GM19193 (cell line): ENCODE data around the gene IPO4.

Experiments used
- POLR2A ChIP-seq: IDR thresholded peaks from 4 replicates; pipeline ENCODE4 v1.6.1; 2011; ENCODE audit not compliant: insufficient read depth, insufficient read length; ENCODE audit errors: extremely low read depth

The IPO4 gene

DNA sequence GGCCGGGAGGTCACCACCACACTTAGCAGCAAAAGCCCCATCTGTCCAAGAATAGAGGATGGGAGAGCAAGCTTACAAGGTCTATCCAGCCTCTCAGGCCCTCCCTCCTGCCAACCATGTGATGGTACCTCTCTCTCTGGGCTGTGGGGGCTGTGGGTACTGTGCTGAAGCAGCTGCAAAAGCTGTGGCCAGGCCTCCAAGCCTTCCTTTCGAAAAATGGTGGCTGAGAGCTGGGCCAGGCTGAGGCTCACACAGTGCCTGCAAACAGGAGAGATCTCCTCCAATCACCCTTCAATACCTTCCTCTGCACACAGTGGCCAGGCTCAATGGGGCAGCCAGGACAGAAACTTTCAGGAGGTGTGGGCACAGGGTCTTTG lies 1.1 kb downstream of the IPO4 start:
- TF ChIP-seq POLR2A: no peak

DNA sequence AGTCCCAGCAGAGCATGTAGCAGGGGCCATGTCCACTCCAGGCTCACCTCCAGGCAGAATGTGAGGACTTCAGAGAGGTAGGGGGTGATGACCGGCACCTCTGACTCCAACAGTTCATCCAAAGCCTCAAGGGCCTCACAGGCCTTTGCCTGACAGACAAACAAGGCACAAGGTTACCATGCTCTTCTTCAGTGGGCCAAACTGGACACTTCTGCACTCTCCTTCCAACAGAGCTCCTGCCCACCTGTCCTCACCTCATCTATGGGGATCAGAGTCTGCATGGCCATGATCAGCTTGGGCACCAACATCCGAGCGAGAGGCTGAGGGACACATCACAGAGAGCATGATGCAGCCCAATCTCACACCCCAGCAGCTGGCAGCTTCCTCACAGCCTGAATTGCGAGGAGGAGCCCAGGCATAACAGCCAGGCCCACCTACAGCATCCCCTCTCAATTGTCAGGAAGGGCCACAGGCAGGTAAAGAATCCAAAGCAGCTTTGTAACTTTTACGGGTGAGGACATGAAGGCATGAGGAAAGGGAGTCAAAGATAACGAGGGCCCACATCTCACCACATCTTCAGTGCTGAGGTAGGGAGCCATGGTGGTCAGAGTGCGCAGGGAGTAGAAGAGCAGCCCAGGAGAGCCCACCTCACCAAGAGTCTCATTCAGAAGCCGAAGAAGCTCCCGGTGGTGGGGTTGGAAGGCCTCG lies 1.6 kb downstream of the IPO4 start:
- TF ChIP-seq POLR2A: no peak

DNA sequence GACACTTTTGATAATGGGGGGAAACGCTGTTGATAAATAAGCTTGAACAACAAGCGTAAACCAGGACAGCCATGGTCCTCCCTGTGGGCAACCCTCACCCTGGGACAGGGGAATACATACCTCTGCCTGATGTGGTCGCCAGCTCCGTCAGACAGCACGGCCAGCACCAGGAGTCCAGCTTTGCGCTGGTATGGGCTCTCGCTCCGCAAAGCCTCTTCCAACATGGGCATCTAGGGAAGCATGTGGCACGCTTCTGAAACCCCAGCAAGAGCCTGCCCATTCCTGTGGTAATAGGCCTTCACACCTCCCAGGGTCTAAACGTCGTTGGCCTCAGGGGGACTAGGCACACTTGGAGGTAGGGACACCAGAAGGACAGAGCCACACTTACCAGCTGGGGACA lies 2.9 kb downstream of the IPO4 start:
- no peak for TF ChIP-seq POLR2A

DNA sequence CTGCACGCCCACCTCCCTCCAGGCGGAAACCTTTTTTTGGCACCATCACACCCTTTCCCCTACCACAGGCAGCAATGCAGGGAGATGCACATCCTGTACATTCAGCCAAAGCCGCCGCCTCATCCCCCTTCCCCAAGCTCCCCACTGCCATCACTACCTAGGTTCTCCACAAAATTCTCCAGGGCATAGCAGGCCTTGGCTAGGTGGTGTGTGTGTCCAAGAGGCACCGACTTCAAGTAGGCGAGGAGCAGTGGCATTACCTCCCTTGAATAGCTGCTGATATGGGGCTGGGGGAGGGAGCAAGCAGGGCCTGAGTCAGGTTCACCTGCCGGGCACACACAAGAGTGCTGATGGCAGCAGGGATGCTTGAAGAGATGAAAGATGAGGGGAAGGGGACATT lies 3.6 kb downstream of the IPO4 start:
- TF ChIP-seq POLR2A: no peak

DNA sequence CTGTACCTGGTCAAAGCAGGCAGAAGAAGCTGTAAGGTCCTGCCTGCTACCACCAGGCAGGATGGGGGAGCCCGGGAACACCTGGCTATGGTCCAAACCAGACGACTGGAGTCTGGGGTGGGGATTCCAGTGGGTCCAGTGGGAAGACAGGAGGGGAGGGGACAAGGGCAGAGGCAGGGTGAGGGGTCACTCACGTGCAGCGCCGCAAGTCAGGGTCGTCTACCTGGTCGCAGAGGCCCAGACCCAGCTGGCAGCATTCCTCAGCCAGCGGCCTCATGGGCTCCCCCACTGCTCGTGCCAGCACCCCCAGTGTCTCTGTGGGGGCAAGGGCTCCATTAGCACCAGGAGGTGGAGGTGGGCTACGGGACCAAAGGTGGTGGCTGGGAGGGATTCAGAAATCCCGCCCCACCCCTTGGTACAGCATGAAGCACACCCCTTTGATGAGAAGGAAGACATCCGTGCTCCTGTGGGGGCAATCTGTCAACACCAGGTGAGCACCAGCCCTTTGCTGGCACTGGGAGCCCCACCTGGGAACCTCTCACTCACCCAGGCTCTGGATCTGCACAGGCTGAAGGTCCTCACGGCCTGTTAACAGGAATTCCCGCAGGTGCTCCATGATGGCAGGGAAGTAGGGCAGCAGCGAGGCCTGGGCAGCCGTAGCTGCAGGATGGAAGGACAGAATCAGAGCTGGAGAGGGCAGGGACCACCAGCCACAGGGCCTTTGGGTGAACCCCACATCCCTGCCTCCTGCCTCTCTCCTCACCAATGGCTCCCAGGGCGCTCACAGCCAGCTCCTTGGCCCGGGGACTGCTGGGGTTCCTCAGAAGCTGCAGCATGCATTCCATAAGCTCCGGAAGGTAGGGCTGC lies 4.3 kb downstream of the IPO4 start:
- TF ChIP-seq POLR2A: no peak

DNA sequence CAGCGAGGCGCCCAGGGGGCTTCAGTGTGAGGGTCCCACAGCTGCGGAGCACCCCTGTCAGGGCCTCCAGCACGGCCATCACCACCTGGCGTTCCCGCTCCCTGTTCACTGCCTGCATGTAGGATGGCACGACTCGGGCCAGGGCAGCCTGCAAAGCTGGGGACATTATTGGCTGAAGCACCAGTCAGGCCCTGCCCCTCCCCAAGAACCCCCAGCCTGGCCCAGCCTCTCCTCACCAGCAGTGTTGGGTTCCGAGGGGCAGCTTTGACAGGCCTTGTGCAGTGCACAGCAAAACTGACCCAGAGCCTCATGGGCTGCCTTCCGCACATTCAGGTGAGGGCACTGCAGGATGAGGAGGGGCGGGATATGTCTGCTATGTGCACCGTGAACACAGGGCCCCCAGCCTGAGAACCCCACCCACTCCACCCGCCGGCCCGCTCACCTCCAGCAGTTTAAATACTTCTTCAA lies 5.6 kb downstream of the IPO4 start:
- no peak for TF ChIP-seq POLR2A

DNA sequence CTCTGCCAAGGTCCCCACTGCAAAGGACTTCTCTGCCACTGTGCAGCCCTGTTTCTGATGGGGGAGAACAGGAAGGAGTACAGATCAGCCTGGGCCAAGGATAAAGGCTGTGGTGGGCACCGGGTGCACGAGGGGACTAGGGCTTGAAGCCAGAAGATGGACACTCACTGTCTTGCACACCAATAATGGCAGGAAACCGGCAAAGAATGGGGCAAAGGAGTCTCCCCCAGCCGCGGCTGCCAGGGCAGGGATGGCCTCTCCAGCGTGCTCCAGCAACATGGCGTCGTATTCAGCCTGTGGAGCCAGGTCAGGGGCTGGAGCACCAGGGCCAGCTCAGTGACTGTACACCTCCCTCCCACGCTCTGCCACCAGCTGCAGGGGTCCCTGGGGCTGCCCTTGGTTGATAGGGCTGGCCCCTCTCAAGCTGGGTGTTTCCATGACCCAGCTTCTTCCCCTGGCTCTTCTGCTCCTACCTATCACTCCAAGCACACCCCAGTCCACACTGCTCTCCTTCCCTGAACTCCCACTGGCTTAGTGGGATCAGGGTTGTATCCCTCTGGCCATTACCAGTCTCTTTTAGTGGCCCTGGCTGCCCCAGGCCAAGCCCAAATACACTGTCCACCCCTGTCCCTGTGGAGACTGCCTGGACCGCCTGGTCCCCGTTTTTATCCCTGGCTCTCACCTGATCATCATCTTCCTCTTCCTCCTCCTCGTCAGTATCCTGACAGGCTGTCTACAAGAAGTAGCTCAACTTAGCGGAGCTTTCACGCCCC lies 6.3 kb downstream of the IPO4 start:
- peak; percentile 14 for TF ChIP-seq POLR2A

DNA sequence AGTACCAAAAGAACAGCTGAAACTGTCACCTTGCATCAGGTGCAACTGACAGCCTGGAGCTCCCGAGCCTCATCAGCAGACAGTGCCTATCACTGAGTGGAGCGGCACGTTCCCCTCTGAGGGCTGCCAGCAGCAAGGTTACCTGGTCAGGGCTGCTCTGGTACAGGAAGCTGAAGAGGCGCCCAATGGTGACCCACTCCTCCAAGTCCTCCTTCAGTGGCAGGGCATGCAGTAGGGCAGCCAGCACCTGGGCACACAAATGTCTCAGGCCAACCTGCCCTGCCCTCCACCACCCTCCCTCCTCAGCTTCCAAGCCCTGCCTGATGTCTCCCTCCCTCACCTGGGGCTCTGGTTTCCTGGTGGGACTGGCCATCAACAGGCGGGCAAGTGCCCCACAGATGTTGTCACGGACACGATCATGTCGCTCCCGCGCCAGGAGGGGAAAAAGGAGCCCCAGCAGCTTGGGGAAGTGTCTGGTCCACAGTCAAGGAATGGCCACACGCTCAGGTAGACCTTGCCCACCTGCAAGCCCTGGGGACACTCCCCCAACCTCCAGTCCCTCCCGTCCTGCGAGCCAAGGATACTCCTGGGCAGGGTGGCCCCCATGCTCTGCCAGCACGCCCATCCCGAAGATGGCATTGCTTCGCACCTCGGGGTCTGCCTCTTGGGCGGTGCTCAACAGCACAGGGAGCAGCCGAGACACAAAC lies 7.1 kb downstream of the IPO4 start:
- peak; percentile 8 for TF ChIP-seq POLR2A

DNA sequence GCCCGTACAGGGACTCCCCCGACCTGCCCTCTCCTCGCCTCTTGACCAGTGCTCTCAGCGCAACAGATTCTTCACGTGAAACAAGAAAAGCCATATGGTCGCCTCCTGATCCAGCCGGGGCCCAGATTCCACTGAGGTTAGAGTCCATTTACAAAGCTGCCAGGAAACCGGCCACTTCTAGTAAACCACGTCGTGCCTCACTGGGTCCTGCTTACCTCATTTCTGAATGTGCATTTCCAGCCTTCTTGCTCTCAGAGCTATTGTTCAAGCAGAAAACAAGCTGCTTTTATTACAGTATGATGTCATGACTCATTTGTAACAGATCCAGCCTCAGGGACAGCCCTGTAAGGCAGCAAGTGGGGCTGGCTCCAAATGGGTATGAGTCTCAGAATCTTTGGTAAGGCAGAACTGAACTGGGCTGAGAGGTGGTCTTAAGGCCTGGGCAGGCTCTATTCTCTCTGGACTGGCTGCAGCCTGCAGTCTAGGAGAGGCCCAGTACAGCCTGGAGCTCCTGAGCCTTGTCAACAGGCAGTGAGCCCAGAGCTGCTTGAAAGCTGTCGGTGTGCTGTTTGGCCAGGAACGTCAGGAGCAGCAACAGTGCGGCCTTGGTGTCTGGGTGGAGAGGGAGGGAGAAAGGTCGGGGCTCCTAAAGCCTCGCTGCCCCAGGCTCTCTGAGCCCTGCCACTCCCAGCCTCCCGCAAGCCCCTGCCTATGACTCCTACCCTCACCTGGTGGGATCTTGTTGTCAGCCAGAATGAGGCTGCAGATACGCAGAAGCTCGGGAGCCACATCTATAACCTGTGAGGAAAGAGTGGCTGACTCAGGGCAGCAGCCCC lies 8.4 kb downstream of the IPO4 start:
- peak; percentile 32 for TF ChIP-seq POLR2A

DNA sequence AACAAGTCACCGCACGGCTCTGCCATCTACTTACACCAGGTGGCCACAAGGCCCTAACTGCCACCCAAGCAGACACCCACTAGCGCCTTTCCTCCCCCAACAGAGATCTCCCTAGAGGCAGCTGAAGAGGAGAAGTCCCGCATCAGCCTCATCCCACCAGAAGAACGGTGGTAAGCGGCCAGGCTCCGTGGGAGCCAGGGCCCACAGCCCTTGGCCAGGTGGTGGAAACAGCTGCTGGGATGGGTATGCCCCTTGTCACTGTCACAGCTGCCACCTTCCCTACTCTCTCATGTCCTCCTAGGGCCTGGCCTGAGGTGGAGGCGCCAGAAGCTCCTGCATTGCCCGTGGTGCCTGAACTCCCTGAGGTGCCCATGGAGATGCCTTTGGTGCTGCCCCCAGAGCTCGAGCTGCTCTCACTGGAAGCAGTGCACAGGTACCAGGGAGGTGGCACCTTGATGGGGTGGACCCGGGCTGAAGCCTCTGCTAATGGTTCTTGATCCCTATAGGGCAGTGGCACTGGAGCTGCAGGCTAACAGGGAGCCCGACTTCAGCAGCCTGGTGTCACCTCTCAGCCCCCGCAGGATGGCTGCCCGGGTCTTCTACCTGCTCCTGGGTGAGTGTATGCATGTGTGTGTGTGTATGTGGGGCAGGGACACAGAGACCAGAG lies 9.2 kb downstream of the IPO4 start:
- TF ChIP-seq POLR2A: peak; percentile 28

DNA sequence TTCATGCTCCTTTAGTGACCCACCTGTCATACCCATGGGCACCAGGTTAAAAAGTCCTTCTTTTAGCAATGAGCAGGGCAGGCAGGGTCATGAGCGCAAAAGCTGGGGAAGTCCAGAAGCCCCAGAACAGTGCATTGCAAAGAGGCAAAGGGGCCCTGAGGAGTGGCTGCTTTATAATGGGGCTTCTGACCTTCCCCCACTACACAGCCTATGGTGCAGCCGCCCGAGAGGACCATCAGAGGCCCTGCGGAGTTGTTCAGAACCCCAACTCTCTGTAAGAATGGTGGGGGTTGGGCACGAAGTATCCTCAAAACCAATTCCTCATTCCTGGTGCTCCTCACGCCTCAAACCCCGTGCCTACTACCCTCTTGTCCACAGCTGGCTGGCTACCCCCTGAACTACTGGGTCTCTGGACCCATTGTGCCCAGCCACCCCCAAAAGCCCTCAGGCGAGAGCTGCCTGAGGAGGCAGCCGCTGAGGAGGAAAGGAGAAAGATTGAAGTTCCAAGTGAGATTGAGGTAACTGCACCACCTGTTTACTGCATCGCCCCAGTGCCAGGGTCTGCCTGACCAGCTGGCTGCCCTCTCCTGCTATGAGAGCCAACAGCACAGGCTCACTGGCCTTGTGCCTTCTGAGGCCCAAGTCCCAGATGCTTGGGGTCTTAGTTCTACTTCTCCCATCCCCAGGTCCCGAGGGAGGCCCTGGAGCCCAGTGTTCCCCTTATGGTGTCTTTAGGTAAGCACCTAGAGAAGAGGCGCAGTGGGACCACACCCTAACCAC lies 10.0 kb downstream of the IPO4 start:
- TF ChIP-seq POLR2A: no peak

DNA sequence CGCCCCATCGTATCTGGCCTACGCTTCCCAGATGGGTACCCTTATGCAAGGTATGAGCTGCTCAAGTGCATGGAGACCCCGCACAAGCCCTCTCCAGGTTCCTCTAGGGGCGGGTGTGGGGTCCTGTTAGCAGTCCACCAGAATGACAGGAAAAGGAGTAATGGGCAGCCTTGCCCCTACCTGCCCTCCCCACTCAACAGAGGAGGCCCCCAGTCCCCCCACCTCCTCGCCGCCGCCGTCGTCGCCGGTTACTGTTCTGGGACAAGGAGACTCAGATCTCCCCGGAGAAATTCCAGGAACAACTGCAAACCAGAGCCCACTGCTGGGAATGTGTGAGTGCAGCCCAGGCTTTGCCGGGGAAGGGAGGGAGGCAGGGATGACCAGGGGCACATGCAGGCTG lies 10.7 kb downstream of the IPO4 start:
- TF ChIP-seq POLR2A: no peak

DNA sequence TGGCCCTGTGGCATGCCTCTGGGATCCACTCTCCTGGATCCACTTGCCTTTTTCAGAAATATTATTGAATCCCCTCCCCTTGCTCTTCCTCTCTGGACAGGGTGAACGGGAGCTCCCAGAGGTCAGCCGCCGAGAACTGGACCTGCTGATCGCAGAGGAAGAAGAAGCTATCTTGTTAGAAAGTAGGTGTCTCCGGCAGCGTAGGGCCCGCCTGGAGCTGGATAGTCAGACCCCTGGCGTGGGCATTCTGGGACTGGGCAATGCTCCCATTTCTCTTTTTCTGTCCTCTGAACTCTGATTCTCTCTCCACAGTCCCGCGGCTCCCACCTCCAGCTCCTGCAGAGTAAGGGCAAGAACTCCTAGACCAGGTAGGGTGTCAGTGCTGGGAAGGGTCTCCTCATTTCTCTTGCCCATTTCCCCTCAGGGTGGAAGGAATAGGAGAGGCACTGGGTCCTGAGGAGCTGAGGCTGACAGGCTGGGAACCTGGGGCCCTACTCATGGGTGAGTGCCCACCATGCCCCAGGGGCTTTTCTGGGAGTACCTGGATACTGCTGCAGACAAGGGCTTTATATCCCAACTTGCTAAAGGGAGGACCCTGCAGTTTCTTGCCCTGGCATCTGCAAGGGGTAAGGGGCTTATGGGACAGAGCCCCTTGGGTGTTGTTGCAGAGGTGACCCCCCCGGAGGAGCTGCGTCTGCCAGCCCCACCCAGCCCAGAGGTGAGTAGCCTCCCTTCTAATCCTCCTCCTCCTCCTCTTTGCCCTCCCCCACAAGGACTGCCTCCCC lies 11.4 kb downstream of the IPO4 start:
- no peak for TF ChIP-seq POLR2A

DNA sequence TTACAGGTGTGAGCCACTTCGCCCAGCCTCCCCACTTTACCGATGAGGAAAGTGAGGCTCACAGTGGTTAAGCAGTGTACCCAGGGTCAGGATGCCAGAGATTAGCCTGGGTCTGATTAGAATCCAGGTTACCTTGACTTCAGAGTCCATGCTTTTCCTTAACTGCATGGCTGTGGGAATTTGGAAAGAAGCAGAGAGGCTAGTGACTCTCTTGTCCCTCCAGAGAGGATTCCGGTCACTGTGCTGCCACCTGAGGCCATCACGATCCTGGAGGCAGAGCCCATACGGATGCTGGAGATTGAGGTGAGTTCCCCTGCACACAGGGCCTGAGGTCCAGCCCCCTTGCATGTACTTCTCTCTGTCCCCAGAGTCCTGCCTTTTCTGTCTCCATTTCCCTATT lies 12.0 kb downstream of the IPO4 start:
- TF ChIP-seq POLR2A: no peak
